Suprapubic skin (tissue), 4 donors: ENCODE measurements around the gene BCAN. TPM values are rescaled to one million over a fixed set of nuclear protein-coding genes. Genes with fewer than 3 reads are reported as not detected.
"Not testable (repeated sequence)": the region's sequence is repeated elsewhere in the genome, so short reads cannot be mapped to it uniquely, and the experiment has no call there.

Experiments used
- DNase-seq, 2 donors: peaks; one replicate each; pipeline ENCODE4 v3.0.0-alpha.2; 2019; ENCODE audit warnings: low spot score in 2 of 2
- H3K27ac ChIP-seq: fragments of 200-600 bp; sonication (generic); one replicate; pipeline ENCODE4 v1.5.1; 2019
- H3K27me3 ChIP-seq: fragments of 200-600 bp; sonication (generic); one replicate; pipeline ENCODE4 v1.5.1; 2019
- H3K36me3 ChIP-seq: fragments of 200-600 bp; sonication (generic); one replicate; pipeline ENCODE4 v1.5.1; 2019
- H3K4me1 ChIP-seq: fragments of 200-600 bp; sonication (generic); one replicate; pipeline ENCODE4 v1.5.1; 2019
- H3K4me3 ChIP-seq: fragments of 200-600 bp; sonication (generic); one replicate; pipeline ENCODE4 v1.5.1; 2019; ENCODE audit warnings: mild to moderate bottlenecking
- H3K9me3 ChIP-seq: fragments of 200-600 bp; sonication (generic); one replicate; pipeline ENCODE4 v1.5.1; 2019
- CTCF ChIP-seq, 2 donors: fragments of 200-600 bp in 1 of 2; fragments of 450-650 bp in 1 of 2; sonication (generic) in 1 of 2; IDR thresholded peaks; one replicate each; pipeline ENCODE4 v1.5.1; 2016 to 2019; ENCODE audit warnings: antibody characterized with exemption in 2 of 2, mild to moderate bottlenecking in 1 of 2, moderate library complexity in 1 of 2
- EP300 ChIP-seq: sonication (generic); formaldehyde crosslinking; IDR thresholded peaks from one replicate; pipeline ENCODE4 v1.6.1; 2017; ENCODE audit warnings: antibody characterized with exemption
- POLR2A ChIP-seq, 2 donors: fragments of 450-650 bp; IDR thresholded peaks; one replicate each; pipeline ENCODE4 v1.6.1; 2017; ENCODE audit warnings: antibody characterized with exemption in 2 of 2, mild to moderate bottlenecking in 2 of 2, moderate library complexity in 2 of 2
- POLR2AphosphoS5 ChIP-seq, 3 donors: sonication (generic); formaldehyde crosslinking; IDR thresholded peaks; one replicate each; pipeline ENCODE4 v1.6.1; 2017; ENCODE audit warnings: antibody characterized with exemption in 3 of 3
- whole genome bisulfite sequencing: methylation state at CpG from one replicate; pipeline ENCODE4 v1.1.5; 2018; 5-methylcytosine and 5-hydroxymethylcytosine counted together
- total RNA-seq, 4 donors: library from RNA; depleted of rRNA; stranded (reverse); fragments of >200 nt; gene quantifications; one replicate each; pipeline ENCODE4 v1.1.0, GENCODE V29; 2016

BCAN gene
- total RNA-seq, 4 donors from 2014 or later = 17.8 to 41.2 (median 29.4) TPM

DNA sequence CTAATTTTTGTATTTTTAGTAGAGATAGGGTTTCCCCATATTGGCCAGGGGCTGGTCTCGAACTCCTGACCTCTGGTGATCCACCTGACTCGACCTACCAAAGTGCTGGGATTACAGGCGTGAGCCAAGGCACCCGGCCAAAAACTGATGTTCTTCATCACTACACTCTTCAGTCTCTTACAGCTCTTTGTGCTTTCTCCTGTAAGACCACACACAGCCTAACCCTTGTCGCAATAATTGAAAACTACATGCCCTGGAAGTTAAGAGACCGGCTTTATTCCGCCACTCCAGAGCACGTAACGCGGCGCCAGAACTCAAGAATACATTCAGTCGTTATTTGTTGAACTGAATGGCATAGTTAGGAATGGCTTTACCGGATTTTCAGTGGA, 41.2 kb upstream of the BCAN start:
- Histone ChIP-seq H3K27me3 (no peaks in the 10 kb centered on the region), H3K27ac (peak overlapping the region; percentile 70), H3K4me3 (peak overlapping the region; percentile 67), H3K4me1 (peaks cover 24% of the 10 kb centered on the region), H3K36me3 (peaks cover 32% of the 10 kb centered on the region), H3K9me3 (no peaks in the 10 kb centered on the region)
- 4% methylated on average over 13 of the region's 13 CpGs for WGBS
- no peak for DNase-seq
- TF ChIP-seq CTCF (IDR thresholded peaks at IDR 0.05) (no peak), POLR2A (IDR thresholded peaks at IDR 0.05) (no peak), EP300 (no peak), POLR2AphosphoS5 (IDR thresholded peaks at IDR 0.05) (no peak)

DNA sequence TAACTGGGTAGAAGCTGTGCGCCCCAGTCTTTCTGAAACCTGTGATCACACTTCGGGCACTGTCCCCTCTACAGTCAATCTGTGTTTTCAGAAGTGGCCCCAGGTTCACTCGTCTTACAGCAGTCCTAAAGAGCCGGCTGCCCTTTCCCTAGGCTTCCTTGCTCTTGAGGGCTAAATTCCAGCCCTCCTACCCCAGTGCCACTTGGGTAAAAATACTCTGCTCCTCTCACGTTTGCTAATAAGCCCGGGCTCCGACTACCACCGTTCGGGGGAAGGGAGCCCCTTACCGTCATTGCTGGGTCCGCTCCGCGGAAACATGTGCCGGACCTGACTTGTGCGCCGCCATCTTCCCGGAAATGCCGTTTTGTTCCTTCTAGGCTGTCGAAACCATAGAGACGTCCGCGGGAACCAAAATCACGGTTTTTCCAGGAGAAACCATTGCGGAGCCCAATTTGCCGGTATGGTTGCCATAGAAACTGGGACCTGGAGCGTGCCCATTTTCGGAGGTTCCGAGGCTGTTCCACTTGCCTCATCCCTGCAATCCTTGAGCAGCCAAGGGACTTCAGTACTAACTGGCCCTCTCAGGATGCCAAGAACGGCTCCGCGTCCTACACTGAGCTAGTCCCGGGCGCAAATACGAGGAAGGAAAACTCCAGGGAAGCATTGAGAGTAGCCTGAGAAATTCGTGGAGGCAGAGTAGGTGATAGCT, 40.6 kb upstream of the BCAN start, which contains the start of gene GPATCH4:
TSS of gene GPATCH4 (minus strand) at position 358 of the 709 bp plus-strand sequence.
- Histone ChIP-seq H3K4me3 (peak within 1 kb of the TSS; percentile 67), H3K9me3 (no peaks in the 10 kb centered on the region), H3K36me3 (peaks cover 26% of the 10 kb centered on the region), H3K27ac (peak within 1 kb of the TSS; percentile 70), H3K4me1 (peaks cover 24% of the 10 kb centered on the region), H3K27me3 (no peaks in the 10 kb centered on the region)
- DNase-seq = peak; percentile 89 to 90
- under 1% methylated on average over 22 of the region's 35 CpGs for WGBS
- TF ChIP-seq CTCF (IDR thresholded peaks at IDR 0.05) (no peak), POLR2AphosphoS5 (IDR thresholded peaks at IDR 0.05) (peak in 1 of 3 donors; percentile 46), EP300 (no peak), POLR2A (IDR thresholded peaks at IDR 0.05) (peak in 1 of 2 donors; percentile 43)

DNA sequence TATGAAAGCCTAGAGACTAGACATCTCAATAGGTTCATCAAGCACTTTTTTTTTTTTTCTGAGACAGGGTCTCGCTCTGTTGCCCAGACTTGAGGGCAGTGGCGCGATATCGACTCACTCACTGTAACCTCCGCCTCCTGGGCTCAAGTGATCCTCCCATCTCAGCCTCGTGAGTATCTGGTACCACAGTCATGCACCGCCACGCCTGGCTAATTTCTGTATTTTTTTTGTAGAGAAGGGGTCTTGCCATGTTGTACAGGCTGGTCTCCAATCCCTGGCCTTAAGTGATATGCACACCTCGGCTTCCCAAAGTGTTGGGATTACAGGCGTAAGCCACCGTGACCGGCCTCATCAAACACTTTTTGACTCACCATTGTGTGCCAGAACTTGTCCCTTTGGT, 40.0 kb upstream of the BCAN start:
- TF ChIP-seq EP300 (no peak), POLR2A (IDR thresholded peaks at IDR 0.05) (no peak)
- Histone ChIP-seq H3K36me3 (peaks cover 20% of the 10 kb centered on the region), H3K4me1 (peaks cover 24% of the 10 kb centered on the region), H3K4me3 (peak overlapping the region; percentile 67), H3K27ac (peak overlapping the region; percentile 70), H3K27me3 (no peaks in the 10 kb centered on the region), H3K9me3 (no peaks in the 10 kb centered on the region)
- no peak for DNase-seq
- WGBS = 58% methylated on average over 12 of the region's 12 CpGs

GRCh38 chr1:156602557-156602993, 39.3 kb upstream of the BCAN start:
- TF ChIP-seq POLR2A (IDR thresholded peaks at IDR 0.05) (no peak), CTCF (IDR thresholded peaks at IDR 0.05) (no peak), EP300 (no peak), POLR2AphosphoS5 (IDR thresholded peaks at IDR 0.05) (no peak)
- Histone ChIP-seq H3K4me3 (no peak overlapping the region), H3K4me1 (peaks cover 24% of the 10 kb centered on the region)

DNA sequence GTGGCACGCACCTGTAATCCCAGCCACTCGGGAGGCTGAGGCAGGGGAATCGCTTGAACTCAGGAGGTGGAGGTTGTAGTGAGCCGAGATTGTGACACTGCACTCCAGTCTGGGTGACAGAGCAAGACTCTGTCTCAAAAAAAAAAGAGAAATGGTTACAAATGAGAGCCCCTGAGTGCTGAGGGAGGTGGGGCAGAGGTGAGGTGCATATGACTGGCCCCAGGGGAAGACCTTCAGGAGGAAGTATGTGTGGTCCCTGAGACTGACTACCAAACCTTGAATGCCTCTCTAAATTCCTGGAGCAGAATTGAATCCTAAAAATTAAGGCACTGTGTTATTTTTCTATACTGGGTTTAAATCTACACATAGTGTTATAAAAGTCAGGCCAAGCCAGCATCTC, 34.6 kb upstream of the BCAN start:
- H3K9me3 ChIP-seq, DNase-seq, H3K27ac ChIP-seq, H3K4me3 ChIP-seq, H3K36me3 ChIP-seq: not testable (repeated sequence)
- peaks cover 22% of the 10 kb centered on the region for H3K27me3 ChIP-seq
- 90% methylated on average over 4 of the region's 4 CpGs for WGBS
- peaks cover 11% of the 10 kb centered on the region for H3K4me1 ChIP-seq

More at GRCh38 chr1:156602557-156602993, 39.3 kb upstream of the BCAN start:
- Histone ChIP-seq H3K27me3 (no peaks in the 10 kb centered on the region), H3K27ac (no peak overlapping the region), H3K9me3 (no peaks in the 10 kb centered on the region), H3K36me3 (peaks cover 13% of the 10 kb centered on the region)
- DNase-seq = no peak
- 20% methylated on average over 10 of the region's 10 CpGs for WGBS

DNA sequence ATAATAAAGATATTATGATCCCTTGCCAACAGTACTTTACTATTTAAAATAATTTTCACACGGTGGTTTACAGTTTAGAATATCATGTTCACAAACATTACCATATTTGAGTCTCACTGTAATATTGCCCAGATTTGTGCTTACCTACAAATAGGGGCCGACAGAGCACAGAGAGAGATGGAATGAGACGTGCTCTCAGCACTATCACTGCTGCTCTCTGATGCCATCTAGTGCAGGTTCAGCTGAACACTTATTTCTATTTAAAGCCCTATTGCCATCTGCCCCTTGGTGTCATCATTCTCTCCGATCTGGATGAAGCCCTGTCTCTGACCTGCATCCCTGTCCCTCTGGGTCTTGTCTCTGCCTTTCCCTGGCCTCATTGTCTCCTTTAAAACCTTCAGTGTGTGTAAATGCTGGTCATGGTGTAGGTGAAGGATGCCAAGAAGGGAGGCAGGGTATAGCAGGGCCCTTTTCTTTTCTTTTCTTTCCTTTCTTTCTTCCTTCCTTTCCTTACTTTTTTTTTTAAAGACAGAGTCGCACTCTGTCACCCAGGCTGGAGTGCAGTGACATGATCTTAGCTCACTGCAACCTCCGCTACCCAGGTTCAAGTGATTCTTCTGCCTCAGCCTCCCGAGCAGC, 33.8 kb upstream of the BCAN start:
- H3K4me3 ChIP-seq = no peak overlapping the region
- H3K27me3 ChIP-seq = peaks cover 25% of the 10 kb centered on the region
- H3K4me1 ChIP-seq = peaks cover 6% of the 10 kb centered on the region
- DNase-seq = no peak
- no peaks in the 10 kb centered on the region for H3K9me3 ChIP-seq
- TF ChIP-seq EP300 (no peak), CTCF (IDR thresholded peaks at IDR 0.05) (peak; percentile 53 to 80)
- H3K36me3 ChIP-seq = no peaks in the 10 kb centered on the region
- no peak overlapping the region for H3K27ac ChIP-seq
- 33% methylated on average over 7 of the region's 7 CpGs for WGBS
